ENCODE results near the gene TAGLN.

DNA sequence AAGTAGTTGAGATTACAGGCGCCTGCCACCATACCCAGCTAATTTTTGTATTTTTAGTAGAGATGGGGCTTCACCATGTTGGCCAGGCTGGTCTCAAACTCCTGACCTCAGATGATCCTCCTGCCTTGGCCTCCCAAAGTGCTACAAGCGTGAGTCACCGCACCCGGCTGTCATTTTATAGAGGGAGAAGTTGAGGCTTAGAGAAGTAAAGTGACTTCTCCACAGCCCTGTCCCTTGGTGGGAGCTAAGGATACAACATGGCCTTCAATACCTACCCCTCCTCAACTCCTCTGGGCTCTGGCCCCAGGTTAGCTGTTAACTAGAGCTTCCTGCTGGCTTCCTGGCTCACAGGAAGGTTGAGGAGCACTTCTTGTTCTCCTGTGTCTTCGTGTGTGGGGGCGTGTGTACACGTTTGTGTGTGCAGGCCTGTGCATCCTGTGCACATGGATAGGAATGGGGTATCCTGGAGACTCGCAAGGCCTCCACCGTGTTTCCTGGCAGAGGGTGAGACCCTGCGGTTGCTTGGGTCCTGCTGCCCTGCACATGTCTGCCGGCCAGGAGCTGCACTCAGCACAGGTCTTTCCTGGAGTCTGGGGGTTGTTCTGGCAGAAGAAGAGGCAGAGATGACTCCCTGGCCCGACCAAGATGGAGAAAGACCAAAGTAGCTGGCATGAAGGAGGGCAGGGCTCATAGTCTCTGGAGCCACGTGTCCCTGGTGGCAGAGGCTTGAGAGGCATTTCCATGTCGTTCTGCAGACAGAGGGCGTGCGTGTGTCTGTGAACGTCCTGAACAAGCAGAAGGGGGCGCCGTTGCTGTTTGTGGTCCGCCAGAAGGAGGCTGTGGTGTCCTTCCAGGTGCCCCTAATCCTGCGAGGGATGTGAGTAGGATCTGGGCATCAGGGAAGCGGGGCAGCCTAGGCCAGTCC is 18.2 kb upstream of the TAGLN start:
- peak; percentile 27 for TF ChIP-seq RAD21 (IDR thresholded peaks at IDR 0.05; ENCODE audit: low read length)
- TF ChIP-seq YY1 (IDR thresholded peaks at IDR 0.05; ENCODE audit: low read depth): no peak
- TF ChIP-seq EZH2phosphoT487 (IDR thresholded peaks at IDR 0.05; ENCODE audit: borderline replicate concordance, low read depth): no peak
- peak; percentile 53 for TF ChIP-seq CTCF (IDR thresholded peaks at IDR 0.05)
- TF ChIP-seq RXRA (IDR thresholded peaks at IDR 0.05; ENCODE audit: borderline replicate concordance, low read depth): no peak
- no peak for TF ChIP-seq POLR2AphosphoS5 (IDR thresholded peaks at IDR 0.05; ENCODE audit: low read depth, low read length)
